Daoy (cell line): ENCODE measurements around the gene IL27RA. TPM values are rescaled to one million over a fixed set of nuclear protein-coding genes. Genes with fewer than 3 reads are reported as not detected.

Experiments
- DNase-seq: peaks from one replicate; pipeline ENCODE4 v3.0.0-alpha.2; 2015; ENCODE audit warnings: low read depth
- total RNA-seq: library from RNA; depleted of rRNA; stranded (reverse); fragments of >200 nt; shearing (Covaris generic); gene quantifications from 2 replicates; pipeline ENCODE4 v1.2.3, GENCODE V29; 2014

IL27RA gene
- total RNA-seq, 1 experiment from 2014 or later, result 11.1 TPM

DNA sequence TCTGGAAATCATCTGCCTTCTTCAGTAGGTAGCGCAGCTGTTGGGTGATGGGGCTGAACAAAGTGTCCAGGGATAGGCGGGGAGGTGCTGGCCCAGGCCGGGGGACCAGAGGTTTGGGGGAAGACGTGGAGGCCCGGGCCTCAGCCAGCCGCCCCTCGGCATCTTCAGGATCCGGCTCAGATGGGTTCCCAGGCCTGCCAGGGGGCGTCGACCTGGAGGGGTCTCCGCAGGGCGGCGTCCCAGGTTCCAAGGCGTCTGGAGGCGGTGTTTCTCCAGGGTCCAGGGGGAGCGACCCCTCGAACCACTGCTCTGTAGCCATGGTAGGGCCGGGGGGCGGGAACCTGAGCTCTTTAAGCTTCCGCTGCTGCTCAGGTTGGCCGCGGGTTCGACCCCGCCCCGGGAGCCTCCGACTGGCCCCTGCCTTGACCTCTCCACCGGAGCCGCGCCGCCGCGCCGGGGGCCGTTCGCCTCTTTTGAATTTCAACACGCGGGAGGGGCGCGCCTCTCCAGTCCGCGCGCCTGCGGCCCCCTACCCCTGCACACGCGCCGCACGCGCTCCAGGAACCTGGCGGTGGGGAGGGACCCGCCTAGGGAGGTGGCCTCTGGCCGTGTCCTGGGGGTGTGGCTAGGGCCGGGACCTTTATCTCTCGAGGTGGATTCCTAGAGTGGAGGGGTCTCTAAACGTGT, 53.9 kb downstream of the IL27RA start, which contains the start of gene C19orf67:
Gene C19orf67, minus strand, starts transcription at position 475 of the 687 bp plus-strand sequence. Its CDS starts 156 bp downstream, at position 319.
- DNase-seq, result no peak

DNA sequence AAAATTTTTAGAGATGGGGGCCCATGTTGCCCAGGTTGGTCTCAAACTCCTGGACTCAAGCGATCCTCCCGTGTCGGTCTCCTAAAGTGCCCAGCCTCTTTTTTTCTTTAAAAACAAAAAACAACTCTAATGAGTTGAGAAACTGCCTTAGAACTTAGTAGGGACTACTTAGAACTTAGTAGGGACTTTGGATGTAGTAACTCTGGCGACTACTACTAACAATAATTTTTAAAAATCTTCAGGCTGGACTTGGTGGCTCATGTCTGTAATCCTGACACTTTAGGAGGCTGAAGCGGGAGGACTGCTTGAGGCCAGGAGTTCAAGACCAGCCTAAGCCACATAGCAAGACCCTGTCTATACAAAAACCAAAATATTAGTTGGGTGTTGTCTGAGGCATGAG, 54.5 kb downstream of the IL27RA start:
- DNase-seq, result no peak

DNA sequence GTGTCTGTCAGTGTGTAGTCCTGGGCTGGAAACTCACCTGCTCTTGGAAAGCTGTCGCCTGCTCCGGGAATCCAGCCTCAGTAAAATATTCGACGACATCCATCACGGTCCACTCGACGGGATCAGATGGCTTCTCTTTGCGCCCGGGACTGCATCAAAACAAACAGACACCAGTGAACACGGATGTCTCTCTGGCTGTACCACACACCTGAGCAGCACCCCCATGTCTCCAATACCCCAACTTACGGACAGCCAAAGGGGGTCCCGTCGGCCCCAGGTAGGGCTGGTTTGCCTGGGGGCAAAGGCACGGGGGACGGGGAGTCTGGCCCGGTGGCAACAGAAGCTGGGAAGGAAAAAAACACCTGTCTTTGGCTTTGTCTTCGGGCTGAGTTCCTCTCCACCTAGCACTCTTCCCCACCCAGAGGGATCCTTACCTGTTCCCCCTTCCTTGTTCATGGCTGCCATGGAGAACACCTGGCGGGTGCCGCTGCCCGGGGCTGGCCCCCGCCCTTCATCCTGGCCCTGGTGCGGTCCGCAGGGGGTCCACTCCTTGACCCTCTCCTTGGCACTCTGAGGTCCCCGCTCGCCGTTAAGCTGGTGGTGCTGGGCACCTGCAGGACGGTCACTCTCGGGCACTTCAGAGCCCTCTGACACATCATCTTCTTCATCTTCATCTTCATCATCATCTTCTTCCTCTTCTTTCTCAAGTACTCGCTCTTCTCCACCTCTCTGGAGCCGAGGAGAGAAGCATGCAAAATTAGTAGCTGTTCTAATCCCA, 57.3 kb downstream of the IL27RA start:
- no peak for DNase-seq

DNA sequence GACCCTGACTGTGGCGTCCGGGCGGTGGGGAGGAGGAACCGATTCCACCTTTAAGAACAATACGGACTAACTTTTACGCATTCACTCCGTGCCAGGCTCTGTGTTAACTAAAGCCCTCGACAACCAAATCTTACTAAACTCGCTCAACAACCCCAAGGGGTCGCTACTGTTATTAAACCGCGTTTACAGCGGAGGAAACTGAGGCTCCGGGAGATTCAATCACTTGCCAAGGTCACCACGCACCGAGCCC, 57.8 kb downstream of the IL27RA start:
- DNase-seq, result no peak

GRCh38 chr19:14089662-14090508, 58.3 kb downstream of the IL27RA start:
- peak; percentile 79 for DNase-seq

GRCh38 chr19:14090509-14091080, 59.0 kb downstream of the IL27RA start, which contains the start of gene SAMD1:
Gene SAMD1, minus strand, starts transcription at chr19:14090751.
- DNase-seq, result peak; percentile 91

DNA sequence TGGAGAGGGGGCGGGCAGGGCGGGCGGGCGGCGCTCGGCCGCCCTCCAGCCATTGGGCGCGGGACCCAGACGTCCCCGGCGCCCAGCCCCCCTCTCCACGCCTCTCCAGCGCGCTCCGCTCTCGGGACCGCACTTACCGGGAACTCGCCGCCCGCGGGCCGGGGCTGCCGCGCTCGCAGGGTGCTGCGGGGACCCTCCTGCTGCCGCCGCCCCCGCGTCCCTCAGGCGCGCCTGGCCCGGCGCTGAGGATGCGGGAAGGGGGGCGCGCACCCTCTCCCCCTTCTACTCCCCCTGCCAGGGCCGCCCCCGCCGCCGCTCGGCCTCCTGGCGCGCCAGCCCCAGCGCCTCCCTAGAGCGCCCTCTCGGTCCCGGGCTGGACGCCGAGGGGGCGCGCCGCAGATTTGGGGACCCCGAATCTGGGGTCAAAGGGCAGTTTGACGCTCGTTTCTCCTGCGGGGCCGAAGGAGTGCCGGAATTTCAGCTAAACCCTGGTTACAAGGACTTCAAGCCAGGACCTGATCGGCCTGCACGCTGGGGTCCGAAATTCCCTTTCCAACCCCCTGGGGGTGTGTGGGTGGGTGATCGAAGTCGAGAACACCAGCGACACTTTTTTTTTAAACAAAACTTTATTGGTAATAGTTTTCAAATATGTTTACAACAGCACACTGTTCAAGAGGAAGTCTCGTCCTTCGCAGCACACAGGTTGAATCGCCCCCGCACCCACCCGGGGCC, 59.7 kb downstream of the IL27RA start:
- peak; percentile 75 for DNase-seq

DNA sequence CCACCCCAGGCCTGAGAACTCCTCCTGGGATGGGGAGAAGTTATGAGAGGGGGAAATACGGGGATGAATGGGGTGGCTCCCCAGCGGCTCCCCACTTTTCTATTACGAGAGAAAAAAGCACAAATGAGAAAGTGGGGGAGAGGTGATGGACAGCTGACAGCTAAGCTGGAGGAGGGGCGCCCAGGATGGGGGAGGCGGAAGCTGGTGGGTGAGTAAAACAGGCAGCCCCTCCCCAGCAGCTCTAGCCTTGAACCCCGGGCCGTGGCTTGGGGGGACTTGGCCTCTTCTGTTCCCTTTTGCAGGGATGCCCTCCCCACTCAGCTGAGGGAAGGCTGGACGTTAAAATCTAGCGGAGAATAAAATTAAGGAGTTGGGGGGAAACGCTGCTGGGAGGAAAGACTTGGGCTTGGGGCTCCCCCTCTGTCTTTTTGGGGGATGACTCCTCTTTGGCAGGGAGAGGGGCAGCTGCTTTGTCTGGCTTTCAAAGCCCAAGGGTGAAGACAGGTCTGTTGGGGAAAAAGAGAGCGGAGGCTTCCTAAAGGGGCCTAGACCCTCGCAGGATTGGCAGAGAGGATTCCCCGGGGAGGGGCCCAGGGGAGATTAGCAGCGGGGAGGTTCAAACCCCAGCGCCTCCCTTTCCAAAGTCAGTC, 60.4 kb downstream of the IL27RA start:
- no peak for DNase-seq

- no peak for DNase-seq
Measured at GRCh38 chr19:14093117-14093823, 61.7 kb downstream of the IL27RA start.

GRCh38 chr19:14094854-14095253, 63.3 kb downstream of the IL27RA start:
- DNase-seq, result no peak

DNA sequence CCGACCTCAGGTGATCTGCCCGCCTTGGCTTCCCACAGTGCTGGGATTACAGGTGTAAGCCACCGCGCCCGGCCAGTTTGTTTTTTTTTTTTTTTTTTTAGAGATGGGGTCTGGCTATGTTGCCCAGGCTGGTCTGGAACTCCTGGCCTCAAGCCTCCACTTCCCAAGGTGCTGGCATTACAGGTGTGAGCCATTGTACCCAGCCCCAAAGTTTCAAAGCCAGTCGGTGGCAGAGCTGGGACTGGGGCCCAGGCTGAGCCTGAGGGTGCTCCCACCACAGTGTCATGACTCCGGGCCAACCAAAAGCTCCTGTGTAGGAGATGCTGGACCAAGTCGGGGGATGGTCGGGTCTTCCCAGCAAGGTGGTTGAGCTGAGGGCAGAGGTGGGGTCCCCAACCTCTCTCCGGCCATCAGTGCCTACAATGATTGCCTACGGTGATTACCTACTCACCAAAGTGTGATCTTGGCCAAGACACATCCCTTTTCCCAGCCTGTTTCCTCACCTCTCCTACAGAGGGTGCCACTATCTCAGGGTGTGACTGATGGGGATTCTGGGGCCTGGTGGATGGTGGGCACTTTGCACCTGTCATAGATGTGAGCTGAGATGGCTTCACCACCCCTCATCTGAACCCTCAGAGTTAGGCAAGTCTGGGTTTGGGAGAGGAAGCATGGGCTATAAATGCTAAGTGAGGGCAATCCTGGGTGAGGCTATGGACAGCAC, 64.9 kb downstream of the IL27RA start:
- DNase-seq, result no peak

- no peak for DNase-seq
Measured at GRCh38 chr19:14097532-14098151, 66.1 kb downstream of the IL27RA start.

DNA sequence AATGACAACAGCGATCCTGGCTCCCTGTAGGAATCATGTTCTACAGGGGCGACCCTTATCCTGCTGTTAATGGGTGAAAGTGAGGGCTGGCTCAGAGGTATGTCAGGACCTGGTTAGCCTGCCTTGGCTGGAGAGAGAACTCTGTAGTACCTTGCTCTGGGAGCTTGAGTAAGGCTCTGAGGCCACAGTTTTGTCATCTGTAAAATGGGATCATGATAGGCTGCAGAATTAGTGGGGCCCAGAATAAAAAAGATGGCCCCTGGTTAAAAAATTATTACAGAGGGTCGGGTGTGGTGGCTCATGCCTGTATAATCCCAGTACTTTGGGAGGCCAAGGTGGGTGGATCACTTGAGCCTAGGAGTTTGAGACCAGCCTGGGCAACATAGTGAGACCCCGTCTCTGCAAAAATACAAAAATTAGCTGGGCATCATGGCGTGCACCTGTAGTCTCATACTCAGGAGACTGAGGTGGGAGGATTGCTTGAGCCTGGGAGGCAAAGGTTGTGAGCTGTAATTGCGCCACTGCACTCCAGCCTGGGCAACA, 69.5 kb downstream of the IL27RA start:
- no peak for DNase-seq

GRCh38 chr19:14102102-14102696, 70.6 kb downstream of the IL27RA start:
- no peak for DNase-seq

- no peak for DNase-seq
Measured at GRCh38 chr19:14102756-14103155, 71.2 kb downstream of the IL27RA start.
